HL-60 (cell line): ENCODE results near the gene SPEM2.

Source experiments
- DNase-seq, 2 experiments: peaks; one replicate each; pipeline ENCODE4 v3.0.0-alpha.2; 2010 to 2020; ENCODE audit warnings: low read depth in 1 of 2, low spot score in 1 of 2
- H3K27ac ChIP-seq: fragments of 250-450 bp; sonication (Bioruptor Pico); replicated peaks from 2 replicates; pipeline ENCODE4 v1.5.1; 2020; ENCODE audit warnings: mild to moderate bottlenecking, moderate library complexity
- H3K27me3 ChIP-seq: fragments of 250-450 bp; sonication (Bioruptor Pico); 2 replicates; pipeline ENCODE4 v1.5.1; 2021; ENCODE audit warnings: mild to moderate bottlenecking, moderate library complexity; ENCODE audit not compliant: insufficient read depth, poor library complexity, severe bottlenecking
- H3K4me3 ChIP-seq: replicated peaks from 2 replicates; pipeline ENCODE4 v1.5.1; 2011; ENCODE audit warnings: mild to moderate bottlenecking, control low read depth, low read length; ENCODE audit not compliant: insufficient read depth
- GABPA ChIP-seq: IDR thresholded peaks from 2 replicates; pipeline ENCODE4 v1.6.1; 2012; ENCODE audit warnings: low read depth
- POLR2AphosphoS5 ChIP-seq: IDR thresholded peaks from 2 replicates; pipeline ENCODE4 v1.6.1; 2012; ENCODE audit warnings: low read depth
- SPI1 ChIP-seq: IDR thresholded peaks from 2 replicates; pipeline ENCODE4 v1.6.1; 2012; ENCODE audit warnings: low read depth, mild to moderate bottlenecking, borderline replicate concordance
- TF ChIP-seq, protein P1 (sequence below): IDR thresholded peaks from 2 replicates; pipeline ENCODE4 v1.6.1; 2012; ENCODE audit warnings: low read depth; ENCODE audit not compliant: insufficient replicate concordance
- TF ChIP-seq, protein P2 (sequence below): IDR thresholded peaks from one replicate; pipeline ENCODE4 v1.5.1; 2011; ENCODE audit warnings: low read length, control low read depth, inconsistent platforms; ENCODE audit not compliant: insufficient read depth

Gene SPEM2

DNA sequence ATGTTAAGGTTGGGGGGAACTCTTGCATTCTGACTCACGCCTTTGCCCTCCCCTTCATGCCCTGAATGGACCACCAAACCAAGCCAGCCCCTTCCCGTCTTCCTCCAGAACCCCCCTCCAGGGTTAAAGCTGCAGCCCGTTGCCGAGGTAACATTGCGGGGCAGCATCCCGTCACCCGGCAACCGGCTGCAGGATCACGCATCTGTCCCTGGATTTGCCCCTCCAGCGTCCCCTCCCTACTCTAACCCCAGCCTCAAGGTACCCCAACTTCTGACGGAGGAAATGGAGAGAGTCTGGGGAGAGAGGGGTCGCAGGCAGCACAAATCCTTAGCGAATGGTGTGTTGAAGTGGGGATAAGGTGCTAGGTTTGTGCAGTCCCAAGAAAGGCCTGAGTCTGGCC lies 18.3 kb upstream of the SPEM2 start:
- TF ChIP-seq, protein P1, sequence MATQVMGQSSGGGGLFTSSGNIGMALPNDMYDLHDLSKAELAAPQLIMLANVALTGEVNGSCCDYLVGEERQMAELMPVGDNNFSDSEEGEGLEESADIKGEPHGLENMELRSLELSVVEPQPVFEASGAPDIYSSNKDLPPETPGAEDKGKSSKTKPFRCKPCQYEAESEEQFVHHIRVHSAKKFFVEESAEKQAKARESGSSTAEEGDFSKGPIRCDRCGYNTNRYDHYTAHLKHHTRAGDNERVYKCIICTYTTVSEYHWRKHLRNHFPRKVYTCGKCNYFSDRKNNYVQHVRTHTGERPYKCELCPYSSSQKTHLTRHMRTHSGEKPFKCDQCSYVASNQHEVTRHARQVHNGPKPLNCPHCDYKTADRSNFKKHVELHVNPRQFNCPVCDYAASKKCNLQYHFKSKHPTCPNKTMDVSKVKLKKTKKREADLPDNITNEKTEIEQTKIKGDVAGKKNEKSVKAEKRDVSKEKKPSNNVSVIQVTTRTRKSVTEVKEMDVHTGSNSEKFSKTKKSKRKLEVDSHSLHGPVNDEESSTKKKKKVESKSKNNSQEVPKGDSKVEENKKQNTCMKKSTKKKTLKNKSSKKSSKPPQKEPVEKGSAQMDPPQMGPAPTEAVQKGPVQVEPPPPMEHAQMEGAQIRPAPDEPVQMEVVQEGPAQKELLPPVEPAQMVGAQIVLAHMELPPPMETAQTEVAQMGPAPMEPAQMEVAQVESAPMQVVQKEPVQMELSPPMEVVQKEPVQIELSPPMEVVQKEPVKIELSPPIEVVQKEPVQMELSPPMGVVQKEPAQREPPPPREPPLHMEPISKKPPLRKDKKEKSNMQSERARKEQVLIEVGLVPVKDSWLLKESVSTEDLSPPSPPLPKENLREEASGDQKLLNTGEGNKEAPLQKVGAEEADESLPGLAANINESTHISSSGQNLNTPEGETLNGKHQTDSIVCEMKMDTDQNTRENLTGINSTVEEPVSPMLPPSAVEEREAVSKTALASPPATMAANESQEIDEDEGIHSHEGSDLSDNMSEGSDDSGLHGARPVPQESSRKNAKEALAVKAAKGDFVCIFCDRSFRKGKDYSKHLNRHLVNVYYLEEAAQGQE = no peak
- TF ChIP-seq POLR2AphosphoS5 (no peak), SPI1 (no peak), GABPA (no peak)
- TF ChIP-seq, protein P2, sequence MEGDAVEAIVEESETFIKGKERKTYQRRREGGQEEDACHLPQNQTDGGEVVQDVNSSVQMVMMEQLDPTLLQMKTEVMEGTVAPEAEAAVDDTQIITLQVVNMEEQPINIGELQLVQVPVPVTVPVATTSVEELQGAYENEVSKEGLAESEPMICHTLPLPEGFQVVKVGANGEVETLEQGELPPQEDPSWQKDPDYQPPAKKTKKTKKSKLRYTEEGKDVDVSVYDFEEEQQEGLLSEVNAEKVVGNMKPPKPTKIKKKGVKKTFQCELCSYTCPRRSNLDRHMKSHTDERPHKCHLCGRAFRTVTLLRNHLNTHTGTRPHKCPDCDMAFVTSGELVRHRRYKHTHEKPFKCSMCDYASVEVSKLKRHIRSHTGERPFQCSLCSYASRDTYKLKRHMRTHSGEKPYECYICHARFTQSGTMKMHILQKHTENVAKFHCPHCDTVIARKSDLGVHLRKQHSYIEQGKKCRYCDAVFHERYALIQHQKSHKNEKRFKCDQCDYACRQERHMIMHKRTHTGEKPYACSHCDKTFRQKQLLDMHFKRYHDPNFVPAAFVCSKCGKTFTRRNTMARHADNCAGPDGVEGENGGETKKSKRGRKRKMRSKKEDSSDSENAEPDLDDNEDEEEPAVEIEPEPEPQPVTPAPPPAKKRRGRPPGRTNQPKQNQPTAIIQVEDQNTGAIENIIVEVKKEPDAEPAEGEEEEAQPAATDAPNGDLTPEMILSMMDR = no peak
- Histone ChIP-seq H3K27ac (no peak overlapping the region), H3K4me3 (no peak overlapping the region), H3K27me3 (peaks cover 2% of the 10 kb centered on the region)
- DNase-seq = no peak

DNA sequence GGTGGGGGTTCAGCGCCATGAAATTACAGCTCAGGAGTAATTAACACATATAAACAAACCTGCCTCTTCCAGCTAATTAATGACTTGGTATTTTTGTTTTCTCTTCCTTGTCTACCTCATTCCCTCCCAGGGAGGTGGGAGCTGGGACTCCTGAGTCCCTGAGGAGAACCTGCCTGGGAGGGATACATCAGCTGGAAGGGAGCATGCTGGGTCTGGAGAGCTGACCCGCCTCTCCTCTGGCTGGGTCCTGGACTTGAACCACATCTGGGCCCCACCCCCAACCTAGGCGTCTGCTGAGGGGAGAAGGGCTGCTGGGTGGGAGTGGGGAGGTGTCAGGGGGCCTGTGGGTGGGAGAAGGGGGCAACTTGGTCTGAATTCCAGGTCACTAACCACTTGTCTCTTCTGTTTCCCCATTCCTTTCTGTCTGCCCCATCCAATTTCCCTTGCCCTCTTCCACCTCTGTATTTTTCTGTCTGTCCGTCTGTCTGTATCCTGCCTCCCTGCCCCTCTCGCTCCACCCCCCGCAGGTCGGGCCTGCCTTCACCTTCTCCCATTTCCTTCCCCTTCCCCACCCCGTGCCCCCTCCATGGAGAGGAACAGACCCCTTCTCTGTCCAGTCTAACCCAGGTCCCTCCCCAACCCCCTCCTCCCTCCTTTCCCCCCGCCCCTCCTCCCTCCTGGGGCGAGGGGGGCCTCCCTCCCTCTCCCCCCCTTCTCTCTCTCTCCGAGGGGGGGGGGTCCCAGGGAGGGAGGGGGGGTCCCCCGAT lies 17.7 kb upstream of the SPEM2 start, which contains the start of gene NLGN2:
NLGN2 (plus strand) TSS at position 361 of the 767 bp plus-strand sequence. CDS start 411 bp downstream, outside the sequence.
- Histone ChIP-seq H3K27me3 (peaks cover 2% of the 10 kb centered on the region), H3K27ac (no peak within 1 kb of the TSS), H3K4me3 (no peak within 1 kb of the TSS)
- TF ChIP-seq SPI1 (no peak), GABPA (no peak), POLR2AphosphoS5 (no peak)
- TF ChIP-seq, protein P1 = no peak
- TF ChIP-seq, protein P2 = no peak
- DNase-seq = no peak

DNA sequence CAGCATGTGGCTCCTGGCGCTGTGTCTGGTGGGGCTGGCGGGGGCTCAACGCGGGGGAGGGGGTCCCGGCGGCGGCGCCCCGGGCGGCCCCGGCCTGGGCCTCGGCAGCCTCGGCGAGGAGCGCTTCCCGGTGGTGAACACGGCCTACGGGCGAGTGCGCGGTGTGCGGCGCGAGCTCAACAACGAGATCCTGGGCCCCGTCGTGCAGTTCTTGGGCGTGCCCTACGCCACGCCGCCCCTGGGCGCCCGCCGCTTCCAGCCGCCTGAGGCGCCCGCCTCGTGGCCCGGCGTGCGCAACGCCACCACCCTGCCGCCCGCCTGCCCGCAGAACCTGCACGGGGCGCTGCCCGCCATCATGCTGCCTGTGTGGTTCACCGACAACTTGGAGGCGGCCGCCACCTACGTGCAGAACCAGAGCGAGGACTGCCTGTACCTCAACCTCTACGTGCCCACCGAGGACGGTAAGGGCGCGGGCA lies 17.1 kb upstream of the SPEM2 start:
- no peak overlapping the region for H3K4me3 ChIP-seq
- peaks cover 2% of the 10 kb centered on the region for H3K27me3 ChIP-seq
- TF ChIP-seq, protein P1 = no peak
- TF ChIP-seq, protein P2 = no peak
- TF ChIP-seq GABPA (no peak), POLR2AphosphoS5 (no peak), SPI1 (no peak)
- DNase-seq = no peak
- H3K27ac ChIP-seq = no peak overlapping the region
